Ascending aorta (tissue), 2 donors: ENCODE measurements around the gene FAM118B. TPM values are rescaled to one million over a fixed set of nuclear protein-coding genes. Genes with fewer than 3 reads are reported as not detected.

Experiments used
- DNase-seq, 2 donors: peaks; one replicate each; pipeline ENCODE4 v3.0.0-alpha.2; 2019; ENCODE audit warnings: low spot score in 2 of 2
- H3K27ac ChIP-seq, 2 donors: fragments of 200-600 bp; sonication (generic); one replicate each; pipeline ENCODE4 v1.5.1; 2016 to 2017; ENCODE audit warnings: mild to moderate bottlenecking in 1 of 2
- H3K27me3 ChIP-seq: fragments of 200-600 bp; sonication (generic); one replicate; pipeline ENCODE4 v1.5.1; 2017
- H3K36me3 ChIP-seq, 2 donors: fragments of 200-600 bp; sonication (generic); one replicate each; pipeline ENCODE4 v1.5.1; 2016
- H3K4me1 ChIP-seq, 2 donors: fragments of 200-600 bp; sonication (generic); one replicate each; pipeline ENCODE4 v1.5.1; 2016 to 2017; ENCODE audit warnings: mild to moderate bottlenecking in 1 of 2
- H3K4me3 ChIP-seq, 2 donors: fragments of 200-600 bp; sonication (generic); one replicate each; pipeline ENCODE4 v1.5.1; 2016 to 2017; ENCODE audit warnings: mild to moderate bottlenecking in 1 of 2
- H3K9me3 ChIP-seq, 2 donors: fragments of 200-600 bp; sonication (generic); one replicate each; pipeline ENCODE4 v1.5.1; 2016
- CTCF ChIP-seq, 3 experiments: fragments of 200-600 bp in 2 of 3; fragments of 450-650 bp in 1 of 3; sonication (generic) in 2 of 3; IDR thresholded peaks; one replicate each; pipeline ENCODE4 v1.5.1; 2016 to 2019; ENCODE audit warnings: antibody characterized with exemption in 3 of 3, mild to moderate bottlenecking in 1 of 3, moderate library complexity in 1 of 3
- intact Hi-C: fragments of 100-400 bp; cut with DNase I; formaldehyde crosslinking; loops from one replicate; pipeline ENCODE4 v1.15.1; 2023
- total RNA-seq: library from RNA; depleted of rRNA; stranded (reverse); fragments of >200 nt; gene quantifications from one replicate; pipeline ENCODE4 v1.1.0, GENCODE V29; 2016

The FAM118B gene
- total RNA-seq, 1 donor from 2014 or later = 14.0 TPM

- Histone ChIP-seq H3K4me1 (no peaks in the 10 kb centered on the region), H3K4me3 (no peak overlapping the region), H3K27ac (no peak overlapping the region), H3K36me3 (peaks cover 62 to 77% of the 10 kb centered on the region in 2 donors), H3K9me3 (no peaks in the 10 kb centered on the region), H3K27me3 (no peaks in the 10 kb centered on the region)
- TF ChIP-seq CTCF (IDR thresholded peaks at IDR 0.05) = no peak
- no peak for DNase-seq
- intact Hi-C loops = no loop called here
These were observed 6.2 kb upstream of the FAM118B start for GRCh38 chr11:126205359-126205758.

- H3K4me1 ChIP-seq = peaks cover 0 to 5% of the 10 kb centered on the region in 2 donors
- no peak overlapping the region for H3K4me3 ChIP-seq
- H3K9me3 ChIP-seq = no peaks in the 10 kb centered on the region
- intact Hi-C loops = no loop called here
- peaks cover 41 to 53% of the 10 kb centered on the region in 2 donors for H3K36me3 ChIP-seq
- no peak for TF ChIP-seq CTCF (IDR thresholded peaks at IDR 0.05)
- H3K27ac ChIP-seq = no peak overlapping the region
- H3K27me3 ChIP-seq = no peaks in the 10 kb centered on the region
- no peak for DNase-seq
These were observed 3.7 kb upstream of the FAM118B start for GRCh38 chr11:126207896-126208295.

- DNase-seq = no peak
- H3K9me3 ChIP-seq = no peaks in the 10 kb centered on the region
- peak overlapping the region; percentile 78 to 89 for H3K4me3 ChIP-seq
- TF ChIP-seq CTCF (IDR thresholded peaks at IDR 0.05) = no peak
- no peaks in the 10 kb centered on the region for H3K27me3 ChIP-seq
- intact Hi-C loops = loop anchor here (1.0 to 5.0 kb wide), 7 partner anchors 58 to 1099 kb away; partner anchors contain the start of genes CHEK1, FOXRED1, SRPRA and ST3GAL4
- H3K27ac ChIP-seq = no peak overlapping the region
- H3K4me1 ChIP-seq = peaks cover 0 to 5% of the 10 kb centered on the region in 2 donors
- H3K36me3 ChIP-seq = peaks cover 16 to 25% of the 10 kb centered on the region in 2 donors
These were observed 729 bp upstream of the FAM118B start for GRCh38 chr11:126210871-126211235.

DNA sequence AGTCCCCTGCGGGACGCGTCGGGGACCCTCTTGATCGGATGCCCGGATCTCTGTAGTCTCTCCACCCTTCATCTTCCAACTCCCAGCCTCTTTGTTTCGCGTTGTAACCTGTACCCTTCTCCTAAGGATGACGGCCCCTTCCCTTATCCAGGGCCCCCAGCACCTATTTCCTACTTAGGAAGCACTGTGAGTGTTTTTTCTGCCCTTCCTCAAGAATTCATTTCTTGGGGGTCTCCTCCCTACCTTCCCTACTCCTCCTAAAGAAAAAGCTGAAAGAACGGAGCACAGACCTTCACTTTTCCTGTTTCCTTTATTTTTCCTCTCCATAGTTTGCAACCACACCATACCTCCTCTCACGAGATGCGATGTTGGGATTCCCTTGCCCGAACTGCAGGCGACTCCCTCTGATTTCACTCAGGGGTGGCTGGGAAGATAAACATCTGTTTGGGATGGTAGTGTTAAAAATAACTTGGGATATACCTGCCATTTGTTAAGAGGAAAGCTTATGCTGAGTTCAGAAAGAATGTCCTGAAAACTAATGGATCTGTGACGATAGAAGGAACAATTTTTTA lies 593 bp downstream of the FAM118B start:
- intact Hi-C loops = loop anchor here (5.0 kb wide), 4 partner anchors 70 to 1100 kb away; partner anchors contain the start of genes CHEK1, ST3GAL4, TIRAP and TMEM218

GRCh38 chr11:126214441-126214840 lies 2.9 kb downstream of the FAM118B start:
- Histone ChIP-seq H3K36me3 (peaks cover 0 to 3% of the 10 kb centered on the region in 2 donors), H3K9me3 (no peaks in the 10 kb centered on the region), H3K4me3 (no peak overlapping the region), H3K27ac (no peak overlapping the region), H3K27me3 (no peaks in the 10 kb centered on the region), H3K4me1 (peaks cover 0 to 5% of the 10 kb centered on the region in 2 donors)
- DNase-seq = no peak
- intact Hi-C loops = loop anchor here (5.0 kb wide), 4 partner anchors 68 to 1102 kb away; partner anchors contain the start of genes CHEK1, ST3GAL4, TIRAP and TMEM218
- TF ChIP-seq CTCF (IDR thresholded peaks at IDR 0.05) = no peak

More for the DNA sequence above, 593 bp downstream of the FAM118B start:
- no peaks in the 10 kb centered on the region for H3K9me3 ChIP-seq
- peak overlapping the region; percentile 6 to 42 for H3K27ac ChIP-seq
- no peak for TF ChIP-seq CTCF (IDR thresholded peaks at IDR 0.05)
- peaks cover 11 to 17% of the 10 kb centered on the region in 2 donors for H3K36me3 ChIP-seq
- peaks cover 0 to 5% of the 10 kb centered on the region in 2 donors for H3K4me1 ChIP-seq
- DNase-seq = no peak
- H3K27me3 ChIP-seq = no peaks in the 10 kb centered on the region
- peak overlapping the region; percentile 78 to 89 for H3K4me3 ChIP-seq
